Endothelial cell of hepatic sinusoid (primary cell): ENCODE measurements around the gene TOR1AIP2.

Experiments used
- in situ Hi-C: cut with HindIII; loops from 2 replicates; pipeline ENCODE4 v1.10.0; 2017; ENCODE audit warnings: low sequenced_read_pairs

The TOR1AIP2 gene

GRCh38 chr1:179877586-179878265, at the start of gene TOR1AIP2:
Gene TOR1AIP2, minus strand, starts transcription at chr1:179877803. Its CDS starts 25,138 bp downstream, at chr1:179852665.
- in situ Hi-C loops, result no loop called here

GRCh38 chr1:179926850-179927205, 49.2 kb upstream of the TOR1AIP2 start:
- in situ Hi-C loops, result no loop called here

- in situ Hi-C loops, result no loop called here
Measured at GRCh38 chr1:179925922-179926849, 48.6 kb upstream of the TOR1AIP2 start.

GRCh38 chr1:179925302-179925701, 47.7 kb upstream of the TOR1AIP2 start:
- in situ Hi-C loops, result no loop called here

- in situ Hi-C loops, result no loop called here
Measured at GRCh38 chr1:179924268-179924667, 46.7 kb upstream of the TOR1AIP2 start.

- in situ Hi-C loops, result no loop called here
Measured at GRCh38 chr1:179923029-179923428, 45.4 kb upstream of the TOR1AIP2 start.

- in situ Hi-C loops, result no loop called here
Measured at GRCh38 chr1:179921981-179922872, 44.6 kb upstream of the TOR1AIP2 start.

GRCh38 chr1:179921472-179921871, 43.9 kb upstream of the TOR1AIP2 start:
- in situ Hi-C loops, result no loop called here

GRCh38 chr1:179917601-179918429, 40.2 kb upstream of the TOR1AIP2 start:
- in situ Hi-C loops, result no loop called here

- in situ Hi-C loops, result no loop called here
Measured at GRCh38 chr1:179911812-179912211, 34.2 kb upstream of the TOR1AIP2 start.

- in situ Hi-C loops, result no loop called here
Measured at GRCh38 chr1:179910934-179911333, 33.3 kb upstream of the TOR1AIP2 start.

- in situ Hi-C loops, result loop anchor here (5.0 kb wide), 1 partner anchor 72 kb away; no protein-coding TSS in a partner anchor
Measured at GRCh38 chr1:179889589-179889988, 12.0 kb upstream of the TOR1AIP2 start.

GRCh38 chr1:179888071-179888470, 10.5 kb upstream of the TOR1AIP2 start:
- in situ Hi-C loops, result loop anchor here (5.0 kb wide), 1 partner anchor 71 kb away; no protein-coding TSS in a partner anchor

GRCh38 chr1:179883745-179884138, 6.1 kb upstream of the TOR1AIP2 start:
- in situ Hi-C loops, result no loop called here

- in situ Hi-C loops, result no loop called here
Measured at GRCh38 chr1:179883040-179883744, 5.6 kb upstream of the TOR1AIP2 start.

GRCh38 chr1:179882253-179883039, 4.8 kb upstream of the TOR1AIP2 start, which contains the start of gene TOR1AIP1:
Gene TOR1AIP1, plus strand, starts transcription at chr1:179882285. Its CDS starts 218 bp downstream, at chr1:179882503.
- in situ Hi-C loops, result no loop called here

- in situ Hi-C loops, result no loop called here
Measured at GRCh38 chr1:179881642-179882252, 4.1 kb upstream of the TOR1AIP2 start.

- in situ Hi-C loops, result no loop called here
Measured at GRCh38 chr1:179879797-179880196, 2.2 kb upstream of the TOR1AIP2 start.
